Endothelial cell (in vitro differentiated cells): ENCODE results near the gene MSMO1. TPM values are rescaled to one million over a fixed set of nuclear protein-coding genes. Genes with fewer than 3 reads are reported as not detected.

Experiments
- DNase-seq: peaks from one replicate; pipeline ENCODE4 v3.0.0; 2021; ENCODE audit warnings: low spot score
- H3K27ac Mint-ChIP-seq: one replicate; pipeline ENCODE4 v1.8.0; 2021; ENCODE audit warnings: mixed read lengths, inconsistent platforms; ENCODE audit not compliant: unreplicated experiment
- H3K27me3 Mint-ChIP-seq: one replicate; pipeline ENCODE4 v1.8.0; 2021; ENCODE audit warnings: mild to moderate bottlenecking, moderate library complexity, mixed read lengths, inconsistent platforms; ENCODE audit not compliant: unreplicated experiment
- H3K36me3 Mint-ChIP-seq: one replicate; pipeline ENCODE4 v1.8.0; 2021; ENCODE audit warnings: mild to moderate bottlenecking, low read depth, mixed read lengths, inconsistent platforms; ENCODE audit not compliant: unreplicated experiment
- H3K4me1 Mint-ChIP-seq: one replicate; pipeline ENCODE4 v1.8.0; 2021; ENCODE audit warnings: mild to moderate bottlenecking, mixed read lengths, inconsistent platforms; ENCODE audit not compliant: unreplicated experiment
- H3K4me3 Mint-ChIP-seq: one replicate; pipeline ENCODE4 v1.8.0; 2021; ENCODE audit warnings: mild to moderate bottlenecking, mixed read lengths, inconsistent platforms; ENCODE audit not compliant: unreplicated experiment
- H3K9me3 Mint-ChIP-seq: one replicate; pipeline ENCODE4 v1.8.0; 2021; ENCODE audit warnings: mixed read lengths, inconsistent platforms; ENCODE audit not compliant: unreplicated experiment
- CTCF ChIP-seq: fragments of 200-600 bp; sonication (generic); IDR thresholded peaks from one replicate; pipeline ENCODE4 v1.5.0; 2021; ENCODE audit warnings: antibody characterized with exemption; ENCODE audit not compliant: unreplicated experiment
- total RNA-seq: library from RNA; stranded (reverse); fragmentation: NEBNext Ultra II Directional; extraction: Animal tissue kit (Norgen Biotek cat#: 25700); gene quantifications from one replicate; pipeline ENCODE4 v1.2.1, GENCODE V29; 2021; ENCODE audit not compliant: unreplicated experiment

Gene MSMO1
- total RNA-seq, 1 donor from 2014 or later = 118 TPM

- Mint-ChIP-seq H3K9me3 (no peaks in the 10 kb centered on the region), H3K27ac (no peak overlapping the region), H3K36me3 (no peaks in the 10 kb centered on the region), H3K27me3 (peaks cover 3% of the 10 kb centered on the region), H3K4me1 (peaks cover 2% of the 10 kb centered on the region), H3K4me3 (no peak overlapping the region)
- TF ChIP-seq CTCF = no peak
- no peak for DNase-seq
Observed at GRCh38 chr4:165382640-165383039, 55.2 kb downstream of the MSMO1 start.

GRCh38 chr4:165383591-165384073, 56.2 kb downstream of the MSMO1 start:
- H3K4me1 Mint-ChIP-seq = peaks cover 2% of the 10 kb centered on the region

GRCh38 chr4:165384186-165384585, 56.7 kb downstream of the MSMO1 start:
- no peak for DNase-seq
- no peaks in the 10 kb centered on the region for H3K36me3 Mint-ChIP-seq
- no peaks in the 10 kb centered on the region for H3K9me3 Mint-ChIP-seq
- peaks cover 2% of the 10 kb centered on the region for H3K4me1 Mint-ChIP-seq
- H3K4me3 Mint-ChIP-seq = no peak overlapping the region
- no peaks in the 10 kb centered on the region for H3K27me3 Mint-ChIP-seq
- TF ChIP-seq CTCF = no peak
- H3K27ac Mint-ChIP-seq = no peak overlapping the region

More at GRCh38 chr4:165383591-165384073, 56.2 kb downstream of the MSMO1 start:
- TF ChIP-seq CTCF = no peak
- Mint-ChIP-seq H3K27me3 (no peaks in the 10 kb centered on the region), H3K9me3 (no peaks in the 10 kb centered on the region), H3K36me3 (no peaks in the 10 kb centered on the region), H3K27ac (no peak overlapping the region), H3K4me3 (no peak overlapping the region)
- no peak for DNase-seq

GRCh38 chr4:165384598-165384997, 57.1 kb downstream of the MSMO1 start:
- H3K4me1 Mint-ChIP-seq = peaks cover 2% of the 10 kb centered on the region

More at GRCh38 chr4:165384598-165384997, 57.1 kb downstream of the MSMO1 start:
- Mint-ChIP-seq H3K27ac (no peak overlapping the region), H3K9me3 (no peaks in the 10 kb centered on the region), H3K27me3 (no peaks in the 10 kb centered on the region), H3K4me3 (no peak overlapping the region), H3K36me3 (no peaks in the 10 kb centered on the region)
- peak; percentile 36 for TF ChIP-seq CTCF
- DNase-seq = no peak
